ENCODE results near the gene TBR1.

The TBR1 gene

DNA sequence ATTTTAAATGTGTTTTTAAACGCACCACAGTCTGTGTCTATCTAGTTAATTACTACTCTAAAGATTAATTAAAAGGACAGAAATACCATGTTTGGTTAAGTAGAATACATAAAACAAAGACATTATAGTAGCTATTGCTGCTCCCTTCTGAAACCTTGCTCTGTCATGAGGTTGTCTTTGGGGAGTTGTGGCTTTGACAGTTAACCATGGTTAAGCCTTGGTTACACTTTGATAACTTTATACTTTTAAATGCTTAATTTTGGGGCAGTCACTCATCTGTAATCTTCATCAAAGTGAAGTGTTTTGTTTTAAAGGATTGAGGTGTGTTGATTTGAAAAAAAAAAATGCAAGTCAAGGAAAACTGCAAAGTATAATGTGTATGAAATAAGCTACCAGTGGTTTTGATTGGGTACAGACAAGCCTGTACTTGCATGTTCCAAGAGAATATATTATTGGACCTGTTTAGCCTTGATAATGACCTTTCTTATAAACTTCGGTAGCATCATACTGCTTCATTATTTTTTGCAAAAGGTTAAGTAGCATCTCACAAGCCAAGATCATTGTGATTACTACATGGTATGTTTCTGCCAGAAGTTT, 29.8 kb upstream of the TBR1 start:
- TF ChIP-seq, protein P1, sequence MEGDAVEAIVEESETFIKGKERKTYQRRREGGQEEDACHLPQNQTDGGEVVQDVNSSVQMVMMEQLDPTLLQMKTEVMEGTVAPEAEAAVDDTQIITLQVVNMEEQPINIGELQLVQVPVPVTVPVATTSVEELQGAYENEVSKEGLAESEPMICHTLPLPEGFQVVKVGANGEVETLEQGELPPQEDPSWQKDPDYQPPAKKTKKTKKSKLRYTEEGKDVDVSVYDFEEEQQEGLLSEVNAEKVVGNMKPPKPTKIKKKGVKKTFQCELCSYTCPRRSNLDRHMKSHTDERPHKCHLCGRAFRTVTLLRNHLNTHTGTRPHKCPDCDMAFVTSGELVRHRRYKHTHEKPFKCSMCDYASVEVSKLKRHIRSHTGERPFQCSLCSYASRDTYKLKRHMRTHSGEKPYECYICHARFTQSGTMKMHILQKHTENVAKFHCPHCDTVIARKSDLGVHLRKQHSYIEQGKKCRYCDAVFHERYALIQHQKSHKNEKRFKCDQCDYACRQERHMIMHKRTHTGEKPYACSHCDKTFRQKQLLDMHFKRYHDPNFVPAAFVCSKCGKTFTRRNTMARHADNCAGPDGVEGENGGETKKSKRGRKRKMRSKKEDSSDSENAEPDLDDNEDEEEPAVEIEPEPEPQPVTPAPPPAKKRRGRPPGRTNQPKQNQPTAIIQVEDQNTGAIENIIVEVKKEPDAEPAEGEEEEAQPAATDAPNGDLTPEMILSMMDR (IDR thresholded peaks at IDR 0.05), result no peak
- no peaks in the 10 kb centered on the region for H3K27me3 ChIP-seq
- H3K4me3 ChIP-seq (ENCODE audit: low read depth in 1 of 2, low read length in 1 of 2), result no peak overlapping the region
- H3K36me3 ChIP-seq, result peaks cover 5% of the 10 kb centered on the region
- H3K9me3 ChIP-seq, result no peaks in the 10 kb centered on the region
- H3K4me1 ChIP-seq (ENCODE audit: control insufficient read depth in 1 of 2, insufficient read depth in 1 of 2, low read depth in 1 of 2, low read length in 1 of 2), result no peaks in the 10 kb centered on the region
- no peak overlapping the region for H3K27ac ChIP-seq

DNA sequence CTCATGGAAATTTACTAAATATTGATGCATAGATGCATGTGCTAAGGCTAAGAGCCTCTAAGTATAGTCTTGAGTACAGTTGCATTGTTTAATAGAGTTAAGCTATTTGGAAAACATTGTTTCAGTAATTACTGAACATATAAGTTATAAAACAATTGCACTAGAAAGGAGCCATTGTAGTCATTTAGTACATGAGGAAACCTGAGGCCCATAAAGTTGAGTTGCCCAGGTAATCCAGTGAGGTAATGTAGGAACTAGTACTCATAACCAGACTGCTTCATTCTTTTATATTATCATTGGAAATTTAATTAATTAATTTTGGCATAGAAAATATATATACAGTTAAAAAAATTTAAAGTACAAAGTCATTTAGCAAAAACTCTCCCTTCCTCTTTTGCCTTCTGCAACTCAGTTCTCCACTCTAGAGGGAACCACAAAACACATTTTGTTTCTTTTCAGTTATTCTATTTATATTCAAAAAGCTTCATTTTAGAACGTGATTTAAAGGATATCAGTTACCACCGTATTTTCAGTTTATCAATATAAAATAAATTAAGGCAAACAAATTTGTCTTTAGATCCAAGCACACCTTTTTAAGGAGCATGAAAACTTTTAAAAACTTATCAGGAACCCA, 27.8 kb upstream of the TBR1 start:
- Histone ChIP-seq H3K36me3 (peaks cover 9% of the 10 kb centered on the region), H3K27ac (no peak overlapping the region), H3K9me3 (no peaks in the 10 kb centered on the region), H3K4me1 (ENCODE audit: control insufficient read depth in 1 of 2, insufficient read depth in 1 of 2, low read depth in 1 of 2, low read length in 1 of 2) (no peaks in the 10 kb centered on the region), H3K4me3 (ENCODE audit: low read depth in 1 of 2, low read length in 1 of 2) (no peak overlapping the region), H3K27me3 (no peaks in the 10 kb centered on the region)
- TF ChIP-seq, protein P1 (IDR thresholded peaks at IDR 0.05), result no peak

DNA sequence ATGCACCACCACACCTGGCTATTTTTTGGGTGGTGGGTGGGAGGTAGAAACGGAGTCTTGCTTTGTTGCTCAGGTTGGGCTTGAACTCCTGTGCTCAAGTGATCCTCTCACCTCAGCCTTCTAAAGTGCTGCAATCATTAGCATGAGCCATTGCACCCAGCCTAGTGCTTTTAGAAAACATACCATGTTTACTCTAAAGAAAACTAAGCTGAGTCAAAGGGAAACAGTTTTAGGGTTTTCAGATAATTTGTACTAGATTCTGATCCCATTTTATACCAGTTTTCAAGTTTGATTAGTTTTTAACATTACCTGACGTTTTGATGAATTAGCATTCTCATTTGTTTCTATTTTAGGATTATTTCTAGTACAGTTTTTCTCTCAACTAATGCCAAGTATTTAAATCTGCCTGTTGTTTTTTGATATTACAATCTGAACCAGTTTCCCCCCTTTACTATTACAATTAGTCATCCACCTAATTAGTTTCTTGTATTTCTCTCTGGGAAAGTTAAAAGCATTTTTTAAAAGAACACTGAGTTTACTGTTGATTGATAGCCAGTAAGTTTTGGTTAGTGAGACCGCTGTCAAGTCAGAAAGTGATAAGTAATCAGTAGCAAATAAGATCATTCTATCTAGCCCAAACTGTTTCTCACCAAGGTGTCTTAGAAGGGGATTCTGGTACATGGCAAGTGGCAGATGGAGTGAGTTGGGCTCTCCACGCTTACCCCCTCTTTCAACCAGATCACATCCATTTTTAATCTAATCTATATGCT, 24.2 kb upstream of the TBR1 start:
- Histone ChIP-seq H3K36me3 (peaks cover 22% of the 10 kb centered on the region), H3K9me3 (no peaks in the 10 kb centered on the region), H3K27ac (no peak overlapping the region), H3K4me1 (ENCODE audit: control insufficient read depth in 1 of 2, insufficient read depth in 1 of 2, low read depth in 1 of 2, low read length in 1 of 2) (no peaks in the 10 kb centered on the region), H3K4me3 (ENCODE audit: low read depth in 1 of 2, low read length in 1 of 2) (no peak overlapping the region), H3K27me3 (no peaks in the 10 kb centered on the region)
- TF ChIP-seq, protein P1 (IDR thresholded peaks at IDR 0.05), result no peak

DNA sequence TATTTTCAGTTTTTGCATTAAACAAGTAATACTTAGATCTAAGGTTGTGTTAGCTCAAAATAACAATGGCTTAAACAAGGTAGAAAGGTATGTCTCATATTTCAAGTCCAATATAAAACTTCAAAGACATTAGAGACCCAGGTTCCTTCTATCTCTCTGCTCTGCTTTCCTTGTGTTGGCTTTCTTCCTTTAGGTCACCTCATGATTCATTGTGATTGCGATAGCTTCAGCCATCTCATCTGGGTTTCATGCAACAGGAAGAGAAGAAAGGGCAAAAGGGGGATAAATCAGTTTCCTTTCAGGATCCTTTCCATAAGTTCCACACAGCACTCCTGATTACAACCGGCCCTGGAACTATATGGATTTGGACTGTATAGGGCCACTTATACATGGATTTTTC, 16.0 kb upstream of the TBR1 start:
- Histone ChIP-seq H3K4me3 (ENCODE audit: low read depth in 1 of 2, low read length in 1 of 2) (no peak overlapping the region), H3K9me3 (no peaks in the 10 kb centered on the region), H3K27me3 (no peaks in the 10 kb centered on the region), H3K4me1 (ENCODE audit: control insufficient read depth in 1 of 2, insufficient read depth in 1 of 2, low read depth in 1 of 2, low read length in 1 of 2) (no peaks in the 10 kb centered on the region), H3K36me3 (peaks cover 18% of the 10 kb centered on the region), H3K27ac (no peak overlapping the region)
- TF ChIP-seq, protein P1 (IDR thresholded peaks at IDR 0.05), result no peak

DNA sequence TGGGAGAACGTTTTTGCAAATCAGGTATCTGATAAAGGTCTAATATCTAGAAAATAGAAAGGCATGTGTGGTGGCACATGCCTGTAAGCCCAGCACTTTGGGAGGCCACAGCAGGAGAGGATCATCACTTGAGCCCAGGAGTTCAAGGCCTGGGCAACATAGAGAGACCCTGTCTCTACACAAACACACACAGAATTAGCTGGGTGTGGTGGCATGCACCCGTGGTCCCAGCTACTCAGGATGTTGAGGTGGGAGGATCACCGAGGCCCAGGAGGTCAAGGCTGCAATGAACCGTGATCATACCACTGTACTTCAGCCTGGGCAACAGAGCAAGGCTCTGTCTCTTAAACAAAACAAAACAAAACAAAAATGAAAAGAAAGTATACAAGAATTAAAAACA, 13.8 kb upstream of the TBR1 start:
- TF ChIP-seq, protein P1 (IDR thresholded peaks at IDR 0.05), result no peak
- Histone ChIP-seq H3K4me1 (ENCODE audit: control insufficient read depth in 1 of 2, insufficient read depth in 1 of 2, low read depth in 1 of 2, low read length in 1 of 2) (no peaks in the 10 kb centered on the region), H3K4me3 (ENCODE audit: low read depth in 1 of 2, low read length in 1 of 2) (no peak overlapping the region), H3K27me3 (no peaks in the 10 kb centered on the region), H3K9me3 (no peaks in the 10 kb centered on the region), H3K36me3 (no peaks in the 10 kb centered on the region), H3K27ac (no peak overlapping the region)
